GM18526 (cell line): ENCODE data around the gene MEGF6.

Experiments
- POLR2A ChIP-seq: IDR thresholded peaks from 3 replicates; pipeline ENCODE4 v1.6.1; 2011; ENCODE audit not compliant: insufficient read length; ENCODE audit errors: extremely low read depth

MEGF6 gene

DNA sequence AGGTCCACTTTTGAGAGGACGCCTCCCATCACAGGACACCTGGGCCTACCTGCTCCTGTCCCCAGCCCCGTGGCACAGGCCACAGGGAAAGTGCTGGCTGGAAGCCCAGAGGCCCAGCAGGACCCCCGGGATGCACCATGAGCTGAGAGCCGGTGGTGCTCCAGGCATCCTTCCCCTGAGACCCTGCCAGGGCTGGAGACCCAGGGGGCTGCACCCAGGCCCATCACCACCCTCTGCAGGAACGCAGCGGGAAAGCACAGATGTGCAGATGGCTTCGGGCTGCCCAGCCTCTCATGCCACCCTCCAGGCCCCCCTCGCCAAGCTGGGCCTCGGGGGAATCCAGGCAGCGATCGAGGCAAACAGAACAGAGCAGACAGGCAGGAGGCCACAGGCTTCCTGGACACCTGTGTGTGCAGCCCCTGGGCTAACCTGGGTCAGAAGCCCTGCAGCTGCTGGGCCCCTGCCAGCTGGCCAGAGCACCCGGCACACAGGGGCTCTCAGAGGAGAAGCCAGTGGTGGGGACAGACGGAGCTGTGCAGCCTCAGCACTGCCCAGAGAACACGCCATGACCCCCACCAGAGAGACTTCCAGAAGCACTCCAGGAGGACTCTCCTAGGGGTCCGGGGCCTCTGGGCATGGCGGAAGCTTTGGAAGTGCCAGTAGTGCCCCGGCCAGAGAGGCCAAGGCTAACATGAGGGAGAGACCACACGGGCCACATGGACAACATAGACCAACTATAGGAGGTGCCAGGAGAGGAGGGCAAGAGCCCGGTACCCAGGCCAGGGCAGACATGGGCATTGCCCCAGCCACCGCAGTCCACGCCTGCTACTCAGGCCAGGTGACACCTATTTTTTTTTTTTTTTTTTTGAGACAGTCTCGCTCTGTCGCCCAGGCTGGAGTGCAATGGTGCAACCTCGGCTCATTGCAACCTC is 85.5 kb downstream of the MEGF6 start:
- TF ChIP-seq POLR2A, result no peak

- TF ChIP-seq POLR2A, result no peak
Observed at GRCh38 chr1:3524556-3525203, 86.6 kb downstream of the MEGF6 start.

DNA sequence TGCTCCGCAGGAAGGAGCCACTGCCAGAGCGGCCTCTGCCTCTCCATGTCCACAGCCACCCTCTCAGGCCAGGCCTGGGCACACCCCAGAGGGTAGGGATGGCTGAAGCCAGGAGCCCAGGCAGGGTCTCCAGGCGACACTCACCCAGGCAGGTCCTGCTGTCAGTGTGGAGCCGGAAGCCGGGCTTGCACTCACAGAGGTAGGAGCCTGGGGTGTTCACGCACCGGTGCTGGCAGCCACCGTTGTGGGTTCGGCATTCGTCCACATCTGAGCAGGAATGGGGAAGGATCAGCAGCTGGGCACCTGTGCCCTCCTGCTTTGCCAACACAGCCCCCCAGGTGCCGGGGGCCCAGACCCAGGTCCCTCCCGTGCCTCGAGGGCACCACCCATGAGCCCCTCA is 87.3 kb downstream of the MEGF6 start:
- no peak for TF ChIP-seq POLR2A

DNA sequence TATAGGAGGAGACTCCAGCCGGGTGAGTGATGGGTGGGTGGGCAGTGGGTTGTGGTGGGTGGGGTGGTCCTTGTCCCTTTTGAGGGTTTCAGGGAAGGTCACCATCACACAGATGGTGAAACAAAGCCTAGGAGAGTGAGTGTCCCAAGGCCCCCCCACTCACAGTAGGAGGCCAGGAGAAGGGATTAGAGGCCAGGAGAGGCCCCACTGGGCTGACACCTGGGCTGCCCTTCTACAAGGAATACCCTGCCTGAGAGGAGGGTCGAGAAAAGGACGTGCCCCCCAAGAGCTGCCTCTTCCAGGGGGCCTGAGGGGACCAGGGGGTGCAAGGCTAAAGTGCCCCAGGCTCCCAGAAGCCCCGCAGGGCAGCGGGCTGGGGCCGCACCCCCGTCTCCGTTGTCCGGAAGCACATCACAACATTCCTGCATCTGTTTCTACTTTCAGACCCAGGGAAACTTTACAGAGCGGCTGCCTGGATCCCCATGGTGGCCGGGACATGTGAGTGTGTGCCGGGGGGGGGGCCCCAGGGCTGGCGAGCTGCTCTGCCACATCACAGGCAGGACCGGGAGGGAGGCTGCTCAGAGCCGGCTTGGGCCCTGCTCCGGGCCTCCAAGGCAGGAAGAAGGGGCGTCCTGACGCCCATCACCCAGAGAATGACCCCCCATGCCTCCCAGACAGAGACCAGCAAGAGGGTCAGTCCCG is 88.6 kb downstream of the MEGF6 start:
- TF ChIP-seq POLR2A, result no peak

DNA sequence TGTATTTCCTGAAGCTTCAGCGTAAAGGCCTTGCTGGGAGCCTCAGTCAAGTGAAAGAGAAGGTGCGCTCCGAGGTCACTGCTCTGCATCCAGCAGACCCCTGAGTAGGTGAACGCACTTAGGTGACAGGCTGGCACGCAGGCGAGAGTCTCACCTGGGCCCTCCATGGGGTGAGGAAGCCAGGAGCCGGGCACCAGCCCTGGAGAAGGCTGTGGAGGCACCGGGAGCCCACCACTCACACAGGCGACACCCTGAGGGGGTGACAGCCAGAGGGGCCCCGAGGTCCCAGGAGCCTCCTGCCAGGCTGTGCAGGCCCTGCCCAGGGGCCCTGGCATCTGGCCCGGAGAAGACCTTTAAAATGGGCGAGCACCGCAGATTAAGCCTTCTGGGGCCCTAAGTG is 89.2 kb downstream of the MEGF6 start:
- TF ChIP-seq POLR2A, result no peak

DNA sequence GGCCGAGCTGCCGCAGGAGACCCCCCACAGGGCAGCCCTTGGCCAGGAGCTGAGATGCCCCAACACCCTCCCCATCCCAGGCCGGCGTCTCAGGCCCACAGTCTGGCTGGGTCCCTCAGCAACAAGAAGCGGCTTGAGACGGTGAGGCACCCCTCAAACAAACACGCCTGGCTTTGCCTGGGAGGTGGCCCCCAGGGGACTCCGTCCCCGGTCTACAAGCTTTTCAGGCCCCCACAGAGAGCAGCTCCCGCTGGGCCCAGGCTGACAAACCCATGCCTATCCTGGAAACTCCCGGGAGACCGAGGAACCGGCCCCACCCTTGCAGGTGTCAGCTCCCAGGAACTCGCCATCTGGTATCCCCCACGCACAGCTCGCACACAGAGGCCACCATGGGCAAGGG is 89.9 kb downstream of the MEGF6 start:
- no peak for TF ChIP-seq POLR2A

DNA sequence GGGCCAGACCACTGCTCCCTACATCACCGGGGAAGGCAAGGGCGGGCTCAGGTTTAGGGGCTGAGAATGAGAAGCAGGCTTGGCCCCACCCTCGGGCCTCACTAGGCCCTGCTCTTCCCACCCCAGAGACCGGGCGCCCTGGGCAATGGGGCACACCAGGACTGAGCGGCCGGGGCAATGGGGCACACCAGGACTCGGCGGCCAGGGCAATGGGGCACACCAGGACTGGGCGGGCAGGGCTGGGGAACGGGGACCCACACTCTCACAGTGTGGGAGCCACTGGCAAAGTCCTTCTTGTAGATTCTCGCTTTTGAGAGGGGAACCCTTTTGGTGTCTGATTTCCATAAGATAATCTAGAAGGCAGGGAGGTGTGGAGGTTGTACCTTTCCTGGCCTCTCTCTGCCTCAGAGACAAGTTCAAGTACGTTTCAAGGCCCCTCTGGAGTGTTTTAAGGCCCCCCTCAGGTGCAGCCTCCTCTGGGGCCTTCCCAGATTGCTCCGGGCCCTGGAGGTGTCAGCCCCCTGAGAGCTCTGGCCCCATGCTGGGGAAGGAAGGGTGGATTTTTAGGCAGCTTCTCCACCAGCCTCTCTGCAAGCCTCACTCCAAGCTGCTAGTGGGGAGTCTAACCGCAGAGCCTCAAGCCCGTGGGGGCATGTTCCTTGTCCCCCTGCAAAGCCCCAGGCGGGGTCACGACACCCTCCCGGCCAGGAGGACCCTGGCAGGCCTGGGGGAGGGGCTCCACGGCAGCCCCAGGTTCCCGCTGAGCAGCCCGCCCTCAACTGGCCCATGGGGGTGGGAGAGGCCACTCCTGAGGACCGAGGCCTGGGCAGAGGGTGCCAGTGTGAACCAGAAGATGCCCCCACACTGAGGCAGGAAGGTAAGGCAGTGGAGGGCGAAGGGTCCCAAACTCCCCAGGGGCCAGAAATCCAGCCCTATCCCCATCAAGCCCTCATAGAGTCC is 90.6 kb downstream of the MEGF6 start:
- TF ChIP-seq POLR2A, result no peak

DNA sequence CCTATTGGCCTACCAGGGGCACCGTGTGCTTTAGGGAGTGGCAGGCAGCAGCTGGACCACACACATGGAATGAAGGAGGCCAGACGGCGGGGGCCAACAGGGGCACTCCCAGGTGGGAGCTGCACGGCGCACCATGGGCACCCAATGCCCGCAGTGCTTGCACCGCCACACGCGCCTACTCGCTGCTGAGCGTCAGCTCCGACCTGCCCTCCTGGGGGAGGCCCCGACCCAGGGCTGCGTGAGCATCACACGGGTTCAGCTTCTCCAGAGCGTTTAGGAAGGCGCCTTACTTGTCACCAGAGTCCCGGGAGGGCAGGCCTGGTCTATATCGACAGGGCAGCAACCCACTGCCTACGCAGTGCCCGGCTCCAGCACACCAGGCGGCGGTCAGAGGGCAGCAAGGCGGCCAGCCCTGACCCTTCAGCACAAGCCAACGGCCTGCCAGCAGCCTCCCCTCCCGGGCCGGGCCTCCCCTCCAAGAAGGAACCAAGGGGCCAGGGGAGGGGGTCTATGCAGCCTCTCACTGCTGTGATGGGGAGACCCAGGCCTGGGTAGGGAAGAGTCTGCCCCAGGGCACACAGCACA is 91.9 kb downstream of the MEGF6 start:
- TF ChIP-seq POLR2A, result no peak

- no peak for TF ChIP-seq POLR2A
Observed at GRCh38 chr1:3518756-3519155, 92.6 kb downstream of the MEGF6 start.

GRCh38 chr1:3518256-3518655 is 93.1 kb downstream of the MEGF6 start:
- TF ChIP-seq POLR2A, result no peak

DNA sequence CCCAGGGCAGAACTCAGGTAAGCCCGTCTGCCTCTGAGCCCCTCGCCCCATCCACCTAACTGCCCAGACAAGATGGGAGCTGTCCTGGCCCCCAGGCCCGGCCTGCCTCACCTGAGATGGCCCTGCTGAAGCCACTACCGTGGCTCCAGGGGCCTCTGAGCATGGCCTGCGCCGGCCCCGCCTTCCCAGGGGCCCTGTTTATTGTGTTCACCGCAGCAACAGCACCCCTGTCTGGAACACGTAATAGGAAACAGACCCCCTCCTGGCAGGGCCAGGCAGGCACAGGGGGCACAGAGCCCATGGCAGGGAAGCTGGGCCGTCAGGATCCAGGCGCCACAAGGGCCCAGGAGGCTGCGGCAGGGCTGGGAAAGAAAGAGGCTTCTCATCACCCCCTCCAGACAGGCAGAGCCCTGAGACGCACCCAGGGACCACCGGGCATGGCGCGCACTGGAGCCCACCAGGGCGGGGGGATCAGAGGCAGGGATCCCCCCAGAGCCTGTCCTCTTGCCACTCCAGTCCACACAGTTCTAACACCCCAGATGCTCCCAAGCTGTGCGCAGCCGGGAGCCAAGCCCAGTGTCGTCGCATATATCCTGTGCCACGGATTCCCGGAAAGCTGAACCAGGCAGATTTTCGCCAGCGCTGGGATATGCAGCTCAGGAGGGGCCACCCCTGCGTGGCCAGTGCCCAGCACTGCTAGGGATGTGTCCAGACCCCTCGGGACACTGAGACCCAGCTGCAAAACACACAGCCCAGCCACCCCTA is 94.2 kb downstream of the MEGF6 start:
- TF ChIP-seq POLR2A, result no peak

- no peak for TF ChIP-seq POLR2A
Observed at GRCh38 chr1:3516481-3516869, 94.8 kb downstream of the MEGF6 start.

DNA sequence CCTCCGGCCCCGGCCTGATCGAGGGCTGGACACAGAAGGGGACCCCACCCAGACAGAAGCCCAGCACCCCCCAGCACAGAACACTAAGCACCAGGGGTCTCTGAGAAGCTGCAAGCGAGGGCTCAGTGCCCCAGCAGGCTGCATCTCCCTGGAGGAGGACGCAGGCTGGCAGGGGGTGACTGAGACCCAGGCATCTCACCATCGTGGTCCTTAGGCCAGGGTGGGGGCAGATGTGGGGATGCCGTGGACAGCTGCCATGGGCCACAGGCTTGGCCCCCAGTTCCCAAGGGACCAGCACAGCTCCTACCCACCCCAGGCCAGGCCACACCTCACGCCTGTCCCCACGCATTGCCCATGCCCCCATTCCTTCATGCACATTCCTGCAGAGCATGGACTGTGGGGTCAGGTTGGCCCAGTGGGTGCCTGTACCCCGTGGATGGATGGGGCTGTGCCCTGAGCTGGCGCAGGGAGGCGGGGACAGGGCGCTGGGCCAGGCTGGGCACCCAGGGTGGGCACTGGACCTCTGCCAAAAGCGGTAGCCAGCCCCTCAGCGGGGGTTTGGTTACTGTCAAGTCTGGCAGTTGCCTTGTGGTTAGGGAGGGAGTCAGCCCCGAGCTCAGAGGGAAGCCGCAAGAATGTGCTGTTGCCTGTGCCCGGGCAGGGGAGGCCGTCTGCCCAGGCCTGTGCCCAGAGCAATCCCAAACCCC is 95.4 kb downstream of the MEGF6 start:
- TF ChIP-seq POLR2A, result no peak
